Glomerular visceral epithelial cell (primary cell): ENCODE measurements around the gene XRCC5.
A peak's percentile ranks its signal among the peaks of the same experiment; 100 is the strongest.
"Not testable (repeated sequence)": the region's sequence is repeated elsewhere in the genome, so short reads cannot be mapped to it uniquely, and the experiment has no call there.

ENCODE experiments used
- DNase-seq: peaks from one replicate; pipeline ENCODE4 v3.0.0-alpha.2; 2016; ENCODE audit errors: extremely low spot score

The XRCC5 gene

DNA sequence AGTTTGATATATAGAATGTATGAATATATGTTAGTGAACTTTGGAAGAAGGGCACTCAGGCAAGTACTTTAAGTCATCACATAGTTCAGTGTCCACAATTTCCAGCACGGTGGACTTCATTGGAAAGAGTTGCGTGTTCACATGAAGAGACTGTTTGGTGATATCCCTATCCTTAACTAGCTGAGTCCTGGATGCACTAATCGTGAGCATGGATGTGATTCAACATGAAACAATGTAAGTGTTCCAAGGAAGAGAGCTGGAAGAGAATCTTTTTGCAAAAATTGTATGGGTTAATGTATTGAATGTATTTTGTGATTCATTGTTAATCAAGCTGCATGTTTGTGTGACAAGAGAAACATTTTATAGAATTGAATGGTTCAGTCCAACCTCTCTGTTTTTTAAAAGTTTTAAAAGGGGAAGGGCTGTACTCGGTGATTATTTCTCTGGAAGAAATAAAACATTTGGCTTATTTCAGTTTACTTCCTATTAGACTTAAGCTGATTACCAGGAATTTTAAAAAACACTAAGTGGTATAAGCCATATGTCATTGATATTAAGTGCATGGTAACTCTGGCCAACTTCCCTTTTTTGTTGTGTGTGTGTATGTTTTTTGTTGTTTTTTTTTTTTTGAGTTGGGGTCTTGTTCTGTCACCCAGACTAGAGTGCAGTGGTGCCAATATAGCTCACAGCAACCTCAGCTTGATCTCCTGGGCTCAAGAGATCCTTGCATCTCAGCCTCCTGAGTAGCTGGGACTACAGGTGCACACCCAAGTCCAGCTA, 8.6 kb downstream of the XRCC5 start:
- no peak for DNase-seq

DNA sequence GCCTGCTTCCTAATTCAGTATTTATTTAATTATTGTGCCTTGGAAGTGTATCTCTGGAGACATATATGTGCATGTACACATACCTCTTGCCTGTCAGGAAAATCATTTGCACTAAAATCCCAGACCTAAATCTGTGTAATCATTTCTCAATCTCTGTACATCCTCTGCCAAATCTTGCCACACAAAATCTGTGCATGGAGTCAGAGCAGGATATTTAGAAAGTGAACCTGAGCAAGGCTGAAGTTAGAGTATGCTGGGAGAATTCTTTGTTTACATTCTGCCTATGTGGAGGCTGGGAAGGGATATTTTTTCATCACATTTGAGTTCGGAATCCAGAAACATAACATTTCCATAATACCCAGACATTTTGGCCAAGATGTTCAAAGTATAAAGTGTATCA, 9.3 kb downstream of the XRCC5 start:
- DNase-seq, result no peak

DNA sequence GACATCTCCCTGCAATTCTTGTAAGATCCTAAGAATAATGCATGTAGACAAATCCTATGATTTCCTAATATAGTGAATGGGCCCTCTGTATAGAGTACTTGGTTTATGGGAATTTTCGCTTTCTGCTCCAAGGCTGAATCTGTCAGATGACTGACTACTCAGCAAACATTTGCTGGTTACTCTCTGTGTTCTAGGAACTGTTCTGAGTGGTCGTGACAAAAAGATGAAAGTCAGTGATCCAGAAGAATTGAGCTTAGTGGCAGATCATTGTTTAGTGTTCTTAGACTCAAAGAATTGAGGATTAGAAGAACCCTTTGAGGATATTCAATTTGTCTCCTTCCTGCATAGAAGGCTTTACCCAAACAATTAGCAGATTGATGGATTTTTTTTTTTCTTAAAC, 10.0 kb downstream of the XRCC5 start:
- DNase-seq, result no peak

DNA sequence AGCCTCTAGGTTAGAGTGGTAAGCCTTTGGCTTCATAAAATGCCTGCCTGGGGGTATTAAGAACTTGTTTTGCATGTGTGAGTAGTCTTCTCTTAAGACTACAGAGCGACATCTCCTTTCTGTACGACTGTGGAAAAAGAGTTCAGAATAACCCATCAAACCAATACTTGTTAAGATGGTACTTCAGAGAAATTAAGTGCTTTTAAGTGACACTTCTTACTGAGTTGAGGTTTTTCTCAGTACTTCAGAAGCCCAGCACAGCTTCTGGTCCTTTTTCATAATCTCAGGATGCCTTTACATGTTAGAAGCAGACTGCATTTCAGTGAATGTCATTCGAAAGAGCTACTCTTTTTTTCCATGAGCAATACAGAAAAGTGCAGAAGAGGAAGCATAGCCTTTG, 10.8 kb downstream of the XRCC5 start:
- DNase-seq, result no peak

DNA sequence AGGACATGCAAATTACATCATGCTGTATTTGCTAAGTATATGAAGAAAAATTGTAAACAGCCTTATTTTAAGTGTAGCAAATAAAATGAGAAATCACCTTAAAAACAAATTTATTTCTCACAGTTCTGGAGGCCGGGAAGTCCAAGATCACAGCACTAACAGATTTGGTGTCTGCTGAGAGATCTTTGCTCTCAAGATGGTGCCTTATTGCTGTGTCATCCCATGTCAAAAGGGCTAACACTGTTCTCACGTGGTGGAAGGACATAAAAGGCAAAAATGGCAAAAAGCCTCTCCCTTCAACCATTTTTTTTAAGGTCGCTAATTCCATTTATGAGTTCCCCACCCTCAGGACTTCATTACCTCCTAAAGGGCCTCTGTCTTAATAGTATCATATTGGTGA, 12.1 kb downstream of the XRCC5 start:
- DNase-seq, result no peak

DNA sequence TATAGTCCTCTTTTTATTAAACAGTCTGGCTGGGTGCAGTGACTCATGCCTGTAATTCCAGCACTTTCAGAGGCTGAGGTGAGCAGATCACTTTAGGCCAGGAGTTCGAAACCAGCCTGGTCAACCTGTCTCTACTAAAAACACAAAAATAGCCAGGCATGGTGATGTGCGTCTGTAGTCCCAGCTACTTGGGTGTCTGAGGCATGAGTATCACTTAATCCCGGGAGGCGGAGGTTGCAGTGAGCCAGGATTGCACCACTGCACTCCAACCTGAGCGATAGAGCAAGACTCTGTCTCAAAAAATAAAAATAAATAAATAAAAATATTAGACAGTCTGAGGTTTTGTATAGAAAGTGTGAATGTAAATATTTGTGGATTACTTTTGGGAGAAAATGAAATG, 17.8 kb downstream of the XRCC5 start:
- DNase-seq, result no peak

DNA sequence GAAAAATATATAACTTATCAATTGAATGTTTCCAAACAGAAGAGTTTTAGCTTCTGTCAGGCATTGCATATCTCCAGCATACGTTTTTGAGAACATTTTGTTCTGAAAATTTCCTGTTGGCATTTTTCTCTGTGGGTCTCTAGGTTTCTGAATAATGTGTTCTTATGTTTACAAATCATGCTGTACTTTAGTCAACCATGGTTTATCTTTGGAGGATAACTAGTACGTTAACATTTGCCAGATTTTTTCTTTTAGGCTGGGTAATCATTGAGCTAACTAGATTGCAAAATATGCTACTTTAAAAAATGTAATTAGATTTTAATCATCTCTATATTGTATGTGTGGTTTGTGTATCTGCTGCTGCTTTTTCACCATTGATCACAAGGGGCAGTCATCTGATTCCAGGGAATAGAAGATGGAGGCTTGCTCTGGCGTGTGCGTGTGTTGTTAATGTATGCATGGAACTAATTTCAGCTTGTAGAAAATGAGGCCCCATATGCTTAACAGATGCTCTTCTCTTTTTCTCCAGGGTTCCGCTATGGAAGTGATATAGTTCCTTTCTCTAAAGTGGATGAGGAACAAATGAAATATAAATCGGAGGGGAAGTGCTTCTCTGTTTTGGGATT, 21.3 kb downstream of the XRCC5 start:
- DNase-seq, result no peak

DNA sequence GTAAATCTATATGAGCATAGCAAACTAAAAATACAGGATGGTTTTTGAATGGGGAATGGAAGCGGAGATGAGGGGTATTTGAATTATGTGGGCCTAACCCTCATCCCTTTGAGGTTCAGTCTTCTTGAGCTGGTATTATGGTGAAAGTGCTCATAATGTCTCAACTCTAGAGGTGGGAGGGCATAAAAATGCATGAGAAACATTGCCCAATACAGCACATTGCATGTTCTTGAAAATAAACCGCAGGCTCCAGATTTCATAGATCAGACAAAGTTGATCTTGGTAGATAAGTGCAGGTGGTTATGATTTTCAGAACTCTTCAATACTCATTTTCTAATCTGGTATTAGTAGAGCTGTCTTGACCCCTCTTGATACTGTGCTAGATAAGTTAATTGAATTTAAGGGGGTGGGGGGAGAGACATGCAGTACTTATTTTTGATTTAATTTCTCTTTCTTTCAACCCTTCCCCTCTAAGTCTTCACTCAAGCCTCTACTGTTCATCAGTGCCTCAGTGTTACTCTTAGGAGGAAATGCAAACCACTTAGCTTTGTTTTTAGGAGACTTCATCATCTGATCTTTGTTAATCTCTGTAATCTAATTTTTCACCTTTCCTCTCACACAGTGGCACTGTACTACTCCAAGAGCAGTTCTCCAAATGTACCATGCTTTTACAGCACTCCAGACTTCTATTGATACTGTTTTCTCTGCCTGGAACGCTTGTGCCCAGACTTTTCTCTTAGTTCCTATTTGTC, 22.2 kb downstream of the XRCC5 start:
- DNase-seq, result no peak

DNA sequence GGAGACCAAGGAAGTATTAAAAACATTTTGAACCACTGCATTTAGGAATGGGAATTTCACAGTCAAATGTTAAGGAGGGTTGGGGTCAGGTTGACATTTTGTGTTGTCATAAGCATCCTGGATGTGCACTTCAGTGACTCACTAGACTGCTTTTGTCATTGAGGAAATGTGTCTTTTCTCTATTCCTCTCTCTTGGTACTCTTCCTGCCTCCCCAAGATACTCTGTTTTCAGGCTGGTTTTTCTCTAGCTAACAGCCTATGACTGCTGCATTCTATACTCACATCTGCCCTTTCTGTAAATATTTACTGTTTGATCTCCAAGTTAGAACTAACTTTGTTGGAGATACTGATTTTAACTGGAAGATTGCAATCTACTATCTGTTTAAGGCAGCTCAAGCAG, 23.4 kb downstream of the XRCC5 start:
- no peak for DNase-seq

DNA sequence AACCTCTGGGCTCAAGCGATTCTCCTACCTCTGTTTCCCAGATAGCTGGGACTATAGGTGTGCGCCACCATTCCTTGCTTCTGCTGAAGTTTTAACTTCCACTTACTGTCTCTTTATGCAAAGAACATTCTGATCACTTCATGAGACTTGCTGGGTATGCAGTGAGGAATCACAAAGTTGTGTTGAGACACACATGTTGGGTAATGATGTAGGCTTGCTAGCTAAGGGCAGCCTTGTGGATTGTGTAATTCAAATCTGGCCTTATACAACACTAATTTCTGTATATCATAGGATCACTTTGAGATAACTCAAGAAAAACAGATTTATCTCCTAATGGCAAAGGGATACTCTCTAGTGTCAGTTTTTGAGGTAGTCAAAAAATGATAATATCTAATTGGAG, 24.2 kb downstream of the XRCC5 start:
- DNase-seq, result no peak

DNA sequence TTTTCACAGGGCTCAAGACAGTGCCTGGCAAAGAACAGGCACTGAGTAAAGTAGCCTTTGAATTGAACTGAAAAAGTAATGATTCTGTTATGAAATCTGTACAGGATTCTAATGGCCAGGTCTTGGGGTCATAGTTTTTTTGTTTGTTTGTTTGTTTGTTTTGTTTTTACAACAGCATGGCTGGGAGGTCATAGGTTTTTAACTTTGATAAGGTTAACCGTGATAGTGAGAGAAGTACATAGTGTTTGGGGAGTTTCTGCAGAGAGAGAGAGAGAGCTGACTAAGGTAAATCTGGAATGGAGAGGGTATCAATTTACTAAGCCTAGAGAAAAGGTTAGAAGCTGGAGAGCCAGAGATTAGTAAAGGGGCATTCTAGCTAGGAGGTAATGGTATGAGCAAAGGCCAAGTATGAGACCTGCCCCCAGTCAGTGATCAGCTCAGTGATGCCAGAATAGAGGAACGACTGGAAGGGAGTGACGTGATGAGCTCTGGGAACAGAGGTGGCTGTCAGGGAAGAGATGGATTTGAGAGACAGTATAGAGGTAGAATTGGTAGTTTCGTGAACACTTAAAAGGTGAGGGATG, 25.9 kb downstream of the XRCC5 start:
- DNase-seq, result no peak

DNA sequence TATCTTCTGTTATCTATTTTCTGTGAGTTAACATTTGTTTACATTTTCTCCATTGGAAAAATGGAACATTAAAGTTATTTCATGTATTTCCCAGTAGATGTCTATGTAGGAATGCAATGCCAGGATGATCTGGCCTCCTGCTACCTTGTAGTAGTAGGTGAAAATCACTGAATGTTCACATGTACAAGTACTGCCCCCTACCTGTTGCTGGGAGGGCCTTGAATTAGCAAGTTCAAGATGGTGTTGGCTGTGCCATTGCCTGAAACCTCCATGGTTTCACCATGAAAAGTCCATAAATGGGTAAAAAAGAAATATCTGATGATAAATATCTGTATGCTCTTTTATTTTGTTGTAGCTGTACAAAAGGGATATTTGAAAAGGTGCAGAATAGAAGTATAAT, 30.7 kb downstream of the XRCC5 start:
- DNase-seq, result peak; percentile 20

DNA sequence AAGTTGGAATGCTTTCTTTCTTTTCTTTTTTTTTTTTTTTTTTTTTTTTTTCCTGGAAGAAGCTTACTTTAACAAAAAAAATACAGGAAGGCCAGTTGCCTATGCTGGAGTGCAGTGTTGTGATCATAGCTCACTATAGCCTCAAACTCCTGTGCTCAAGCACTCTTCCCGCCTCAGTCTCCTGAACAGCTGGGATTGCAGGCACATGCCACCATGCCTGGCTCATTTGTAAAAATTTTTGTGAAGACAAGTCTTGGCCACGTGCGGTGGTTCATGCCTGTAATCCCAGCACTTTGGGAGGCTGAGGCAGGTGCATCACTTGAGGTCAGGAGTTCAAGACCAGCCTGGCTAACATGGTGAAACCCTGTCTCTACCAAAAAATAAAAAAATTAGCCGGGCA, 32.4 kb downstream of the XRCC5 start:
- DNase-seq, result not testable (repeated sequence)

DNA sequence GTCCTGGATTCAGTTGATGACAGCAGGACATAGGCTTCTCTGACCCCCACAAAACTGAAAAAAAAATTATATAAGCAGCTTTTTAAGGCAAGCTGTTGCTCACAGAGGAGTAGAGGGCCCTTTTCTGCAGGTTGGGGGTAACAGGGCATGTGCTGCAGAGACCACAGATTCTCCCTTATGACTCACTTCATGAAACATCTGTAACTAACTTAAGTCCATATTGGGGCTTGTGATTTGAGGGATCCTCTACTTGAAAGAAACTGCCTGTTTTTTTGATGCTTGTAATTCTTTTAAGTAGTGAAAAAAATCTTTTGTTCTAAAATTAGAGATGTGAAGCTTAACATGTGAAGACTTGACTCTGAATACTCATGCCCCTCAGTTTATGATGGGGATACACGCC, 33.4 kb downstream of the XRCC5 start:
- peak; percentile 54 for DNase-seq

DNA sequence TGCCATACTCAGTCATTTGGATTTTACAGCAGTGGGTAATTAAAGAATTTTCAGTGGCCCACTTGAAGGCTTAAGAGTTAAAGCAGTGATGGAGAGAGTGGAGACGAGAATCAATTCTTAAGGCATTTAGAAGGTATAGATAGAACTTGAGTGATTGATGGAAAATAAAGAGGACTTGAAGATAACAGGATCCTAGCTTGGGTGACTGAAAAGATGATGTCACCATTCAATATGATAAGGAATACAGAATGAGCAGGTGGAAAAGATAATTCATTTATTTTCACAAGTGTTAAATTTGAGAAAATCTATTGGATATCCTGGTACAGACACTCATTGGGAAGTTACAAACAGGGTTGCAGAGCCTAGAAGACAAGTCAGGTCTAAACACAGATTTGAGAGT, 35.2 kb downstream of the XRCC5 start:
- DNase-seq, result no peak

DNA sequence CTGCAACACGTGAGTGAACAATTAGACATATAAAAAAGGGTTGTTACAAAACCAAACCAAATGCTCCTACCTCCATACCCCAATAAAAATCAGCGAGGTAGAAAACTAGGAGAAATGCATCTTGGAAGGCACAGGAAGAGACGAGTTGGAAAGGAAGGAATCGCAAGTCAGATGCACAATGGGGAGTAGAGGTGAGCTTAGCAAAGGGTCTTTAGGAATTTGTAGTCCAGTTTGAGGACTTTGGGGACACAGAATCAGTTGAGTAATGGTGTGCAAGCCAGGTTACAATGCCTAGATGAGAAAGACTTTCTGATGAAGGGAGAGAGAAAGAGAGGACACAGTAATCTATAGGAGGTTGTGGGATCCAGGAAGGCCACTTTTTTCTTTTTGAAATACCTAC, 35.7 kb downstream of the XRCC5 start:
- no peak for DNase-seq

DNA sequence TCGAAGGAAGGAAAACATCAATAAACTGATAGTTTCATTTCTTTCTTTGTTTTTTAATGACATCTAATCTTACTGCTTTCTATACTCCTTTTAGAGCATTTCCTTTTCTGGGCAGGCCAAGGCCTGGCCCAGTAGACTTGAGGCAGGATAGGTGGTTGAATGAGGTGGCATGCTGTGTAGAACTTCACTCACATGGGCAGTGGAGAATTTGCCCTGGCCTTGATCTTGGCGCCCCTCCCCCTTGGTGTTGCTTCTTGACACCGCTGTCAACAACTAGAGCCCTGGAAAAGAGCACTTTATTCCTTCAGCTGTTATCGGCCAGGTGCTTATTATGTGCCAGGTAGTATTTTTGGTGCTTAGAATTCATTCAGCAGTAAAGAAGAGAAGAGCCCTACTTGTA, 37.4 kb downstream of the XRCC5 start:
- no peak for DNase-seq

DNA sequence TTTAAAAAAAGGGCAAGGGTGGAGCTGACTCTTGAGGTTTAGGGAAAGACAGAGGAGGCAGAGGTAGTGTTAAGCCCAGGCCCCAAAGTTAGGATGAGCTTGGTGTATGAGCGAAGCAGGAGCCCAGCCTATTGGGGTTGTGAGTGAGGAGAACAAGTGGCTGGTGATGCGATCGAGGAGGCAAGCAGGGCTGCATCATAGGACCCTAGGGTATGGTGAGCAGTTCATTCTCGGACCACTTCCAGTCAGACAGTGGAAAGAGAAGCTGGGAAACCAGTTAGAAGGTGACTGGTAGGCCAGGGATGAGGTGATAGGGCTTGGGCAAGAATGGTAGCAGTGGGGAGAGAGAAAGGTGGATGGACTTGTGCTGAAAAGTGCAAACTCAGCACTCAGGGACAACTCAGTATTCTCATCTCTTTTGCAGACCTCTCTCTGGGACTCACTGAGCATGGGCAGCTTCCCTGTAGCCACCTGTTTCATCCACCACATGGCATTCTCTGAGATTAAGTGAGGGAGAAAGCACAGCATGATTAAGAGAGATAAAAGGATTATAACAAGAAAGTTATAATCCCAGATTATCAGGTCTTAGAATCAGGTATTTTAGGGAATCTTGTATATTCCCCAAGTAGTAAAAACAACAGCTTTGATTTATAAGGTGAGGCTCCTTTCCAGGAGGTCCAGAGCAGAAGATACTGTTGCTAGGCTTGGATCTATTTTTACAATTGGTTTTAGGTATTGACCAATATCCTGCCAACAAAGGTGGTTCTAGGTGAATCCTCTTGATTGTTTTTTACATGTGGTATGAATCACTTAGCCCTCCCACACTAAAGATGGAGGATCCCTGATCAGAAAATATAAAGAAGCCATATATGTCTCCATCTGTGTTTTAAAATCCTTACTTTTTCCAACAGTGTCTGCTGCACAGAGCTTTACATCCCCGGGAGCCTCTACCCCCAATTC, 38.3 kb downstream of the XRCC5 start:
- no peak for DNase-seq

DNA sequence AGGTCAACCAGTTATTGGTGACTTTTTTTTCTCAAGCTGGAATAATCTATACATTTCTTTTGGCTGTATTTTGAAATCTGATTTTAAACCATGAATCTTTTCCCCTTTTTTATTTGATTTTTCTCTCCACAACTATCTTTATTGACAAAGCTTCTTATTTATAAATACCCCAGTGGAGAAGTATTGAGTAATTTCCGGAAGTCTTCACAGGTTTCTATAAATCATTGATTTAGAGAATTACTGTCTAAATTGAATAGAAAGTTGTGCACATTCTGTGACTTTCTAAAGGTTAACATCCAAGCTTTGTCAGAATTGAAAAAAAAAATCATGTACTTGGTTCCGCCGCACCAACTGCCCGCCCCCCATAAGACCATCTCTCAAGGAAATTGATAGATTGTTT, 39.8 kb downstream of the XRCC5 start:
- DNase-seq, result no peak

DNA sequence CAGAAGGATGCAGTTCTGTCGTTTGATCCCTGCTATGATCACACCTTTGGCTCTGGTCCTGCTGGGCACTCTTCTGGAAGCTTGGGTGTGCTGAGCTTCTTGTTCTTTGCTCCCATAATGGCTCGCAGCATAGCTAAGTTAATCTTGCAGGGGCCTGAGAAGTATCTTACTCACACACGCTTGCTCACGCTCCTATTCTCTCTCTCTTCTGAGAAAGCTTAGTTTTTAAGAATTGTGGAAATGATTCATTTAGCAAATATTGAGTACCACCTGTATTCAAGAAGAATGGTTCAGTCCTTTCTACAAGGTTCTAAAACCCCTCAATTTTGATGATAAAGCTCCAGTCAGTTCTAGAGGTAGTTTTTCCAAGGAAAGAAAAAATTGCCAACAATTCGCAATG, 40.6 kb downstream of the XRCC5 start:
- peak; percentile 22 for DNase-seq

DNA sequence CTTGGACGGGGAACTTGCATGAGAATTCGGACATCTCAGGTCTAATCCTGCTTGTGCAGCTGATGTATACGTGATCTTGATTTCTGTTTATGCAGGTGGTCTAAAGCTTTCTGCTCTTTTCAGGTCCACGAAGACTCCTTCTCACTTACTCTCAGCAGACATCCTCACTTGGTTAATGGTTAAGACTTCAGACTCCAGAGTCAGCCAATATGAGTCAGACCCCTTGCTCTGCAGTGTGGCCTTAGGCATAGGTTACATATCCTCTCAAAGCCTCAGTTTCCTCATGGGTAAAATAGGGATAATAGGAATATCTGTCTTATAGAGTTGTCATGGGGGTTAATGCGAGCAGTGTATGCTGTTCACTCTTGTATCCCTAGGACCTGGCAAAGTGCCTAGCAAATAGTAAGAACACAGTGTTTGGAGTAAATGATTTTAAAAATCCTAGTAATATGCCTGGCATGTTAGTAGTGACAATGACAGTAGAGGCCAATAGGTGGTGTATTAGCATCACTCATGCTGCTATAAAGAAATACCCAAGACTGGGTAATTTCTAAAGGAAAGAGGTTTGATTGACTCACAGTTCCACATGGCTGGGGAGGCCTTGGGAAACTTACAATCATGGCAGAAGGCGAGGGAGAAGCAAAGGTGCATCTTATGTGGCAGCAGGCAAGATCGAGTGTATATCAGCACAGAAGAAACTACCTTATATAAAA, 42.3 kb downstream of the XRCC5 start:
- DNase-seq, result peak; percentile 70
